EL (cell line): ENCODE results near the gene RING1.
A peak's percentile ranks its signal among the peaks of the same experiment; 100 is the strongest.

ENCODE experiments used
- DNase-seq: peaks from one replicate; pipeline ENCODE4 v3.0.0-alpha.2; 2016

RING1 gene

GRCh38 chr6:33249732-33250630 is 41.7 kb downstream of the RING1 start:
- DNase-seq = peak; percentile 95

GRCh38 chr6:33250731-33251130 is 42.4 kb downstream of the RING1 start:
- DNase-seq = no peak

- DNase-seq = no peak
Observed at GRCh38 chr6:33251395-33252012, 43.2 kb downstream of the RING1 start.

GRCh38 chr6:33252759-33253158 is 44.5 kb downstream of the RING1 start:
- DNase-seq = peak; percentile 53

- DNase-seq = no peak
Observed at GRCh38 chr6:33254591-33254990, 46.3 kb downstream of the RING1 start.

GRCh38 chr6:33259032-33259431 is 50.7 kb downstream of the RING1 start:
- no peak for DNase-seq
